UCSD-AML1 (cell line): ENCODE results near the gene CETN3.

ENCODE experiments used
- DNase-seq: peaks from one replicate; lab custom pipeline; 2025; ENCODE audit not compliant: unreplicated experiment; lab: John Stamatoyannopoulos, UW

The CETN3 gene

DNA sequence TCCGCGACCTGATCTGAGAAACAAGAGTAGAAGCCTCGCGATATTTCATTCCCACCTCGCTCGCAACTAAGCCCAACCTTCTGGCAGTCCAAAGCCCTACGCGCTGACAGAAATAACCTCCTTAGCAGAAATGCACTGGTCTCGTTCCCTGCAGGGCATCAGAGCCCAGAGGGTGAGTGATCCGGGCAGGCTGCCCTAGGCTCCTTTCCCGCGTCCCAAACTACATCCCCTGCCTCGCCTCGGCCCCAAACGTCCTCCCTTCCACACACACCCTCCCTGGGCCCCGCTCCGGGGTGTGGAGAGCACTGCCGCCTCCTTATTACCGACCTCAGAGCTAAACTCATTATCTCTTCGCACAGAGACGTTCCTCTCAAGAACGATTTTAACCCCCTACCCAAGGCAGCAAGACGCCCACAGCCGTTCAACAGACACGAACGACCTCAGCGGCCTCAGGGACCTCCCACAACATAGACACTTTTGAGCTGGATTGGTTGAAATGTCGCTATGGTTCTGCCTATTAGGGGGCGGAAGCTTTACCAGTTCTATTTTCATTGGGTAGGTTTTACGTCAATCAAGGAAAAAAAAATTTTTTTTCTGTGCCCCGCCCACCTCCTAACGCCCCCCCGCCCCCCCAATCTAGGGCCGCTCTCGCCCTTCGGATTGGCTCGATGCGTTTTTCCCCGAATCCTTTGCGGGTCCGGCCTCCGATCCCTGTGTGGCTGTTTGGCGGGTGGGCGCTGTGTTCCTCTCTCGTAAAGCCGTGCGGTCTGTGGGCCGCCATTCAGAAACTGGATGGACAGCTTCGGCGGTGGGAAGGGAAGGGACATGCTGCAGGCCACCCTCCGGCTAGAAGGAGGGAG is at the start of gene CETN3:
Gene CETN3 (minus strand): TSS at position 439 of the 860 bp plus-strand sequence. CDS start 95 bp downstream, at position 344.
- DNase-seq = peak; percentile 92

DNA sequence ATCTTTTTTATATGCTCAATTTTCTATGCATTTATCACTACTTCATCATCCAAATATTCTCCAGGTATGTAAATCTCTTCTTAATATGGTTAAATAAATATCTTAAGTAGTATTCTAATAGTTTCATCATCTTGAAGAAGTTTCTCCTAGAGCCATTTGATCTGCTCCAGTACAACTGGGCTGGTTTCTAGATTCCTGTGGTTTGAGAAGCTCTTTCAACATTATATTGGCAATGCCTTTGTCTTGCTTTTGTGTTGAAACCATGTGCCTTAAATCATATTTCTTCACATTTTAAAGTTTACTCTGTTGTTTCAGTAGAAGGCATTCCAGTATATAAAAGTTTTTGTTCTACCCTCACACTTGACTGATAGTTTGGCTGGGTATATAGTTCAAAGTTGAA is 37.4 kb upstream of the CETN3 start:
- no peak for DNase-seq

DNA sequence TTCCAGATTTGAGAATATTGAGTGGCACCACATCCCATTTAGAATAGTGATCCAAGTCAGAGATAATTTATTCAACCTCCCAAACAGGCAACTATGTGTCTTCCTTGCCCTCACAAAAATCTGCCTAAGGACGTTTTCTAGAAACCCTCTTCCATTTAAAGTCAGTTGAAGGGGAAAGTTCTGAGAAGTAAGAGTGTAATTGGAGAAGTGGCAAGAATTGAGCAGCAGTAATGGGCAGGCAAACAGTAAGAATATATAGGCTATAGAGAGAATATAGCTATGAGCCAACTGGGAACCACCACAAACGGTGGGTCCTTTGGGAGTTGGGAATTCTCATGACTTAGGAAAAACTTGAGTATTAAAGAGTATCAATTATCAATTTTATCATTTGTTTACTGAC is 31.1 kb upstream of the CETN3 start:
- no peak for DNase-seq

DNA sequence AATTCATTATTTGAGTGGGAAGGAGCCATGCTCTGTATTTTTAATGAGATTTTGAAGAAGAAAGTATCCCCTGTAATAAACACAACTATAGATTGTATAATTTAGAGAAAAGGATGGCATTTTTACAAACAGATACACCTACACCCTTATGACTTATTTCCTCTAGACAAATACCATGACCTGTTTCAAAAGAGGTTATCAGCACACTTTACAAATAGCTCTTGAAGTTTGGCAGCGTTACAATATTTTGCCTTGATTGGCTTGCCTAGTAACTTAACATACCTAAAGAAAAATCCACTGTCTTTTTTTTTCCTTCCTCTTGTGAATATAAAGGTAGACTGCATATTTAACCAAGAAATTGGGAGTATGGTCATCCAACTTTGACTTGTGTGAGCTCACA is 28.5 kb upstream of the CETN3 start:
- DNase-seq = no peak

DNA sequence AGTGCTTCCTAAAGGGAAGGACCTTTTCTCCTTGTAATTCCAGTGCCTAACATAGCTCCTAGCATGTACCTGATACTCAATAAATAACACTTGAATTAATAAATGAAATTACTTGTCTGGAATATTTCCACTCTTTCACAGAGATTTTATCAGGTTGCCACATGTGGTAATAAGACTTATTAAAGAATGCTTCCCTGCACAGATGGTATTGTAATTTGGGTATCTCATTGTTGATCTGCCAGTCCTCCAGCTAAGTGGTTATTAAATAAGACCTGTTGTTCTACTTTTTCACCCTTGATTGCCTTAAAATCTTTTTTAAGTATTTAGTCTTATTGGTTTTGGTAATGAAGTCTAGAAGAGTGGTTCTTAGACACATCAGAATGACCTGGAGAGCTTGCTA is 28.1 kb upstream of the CETN3 start:
- no peak for DNase-seq

DNA sequence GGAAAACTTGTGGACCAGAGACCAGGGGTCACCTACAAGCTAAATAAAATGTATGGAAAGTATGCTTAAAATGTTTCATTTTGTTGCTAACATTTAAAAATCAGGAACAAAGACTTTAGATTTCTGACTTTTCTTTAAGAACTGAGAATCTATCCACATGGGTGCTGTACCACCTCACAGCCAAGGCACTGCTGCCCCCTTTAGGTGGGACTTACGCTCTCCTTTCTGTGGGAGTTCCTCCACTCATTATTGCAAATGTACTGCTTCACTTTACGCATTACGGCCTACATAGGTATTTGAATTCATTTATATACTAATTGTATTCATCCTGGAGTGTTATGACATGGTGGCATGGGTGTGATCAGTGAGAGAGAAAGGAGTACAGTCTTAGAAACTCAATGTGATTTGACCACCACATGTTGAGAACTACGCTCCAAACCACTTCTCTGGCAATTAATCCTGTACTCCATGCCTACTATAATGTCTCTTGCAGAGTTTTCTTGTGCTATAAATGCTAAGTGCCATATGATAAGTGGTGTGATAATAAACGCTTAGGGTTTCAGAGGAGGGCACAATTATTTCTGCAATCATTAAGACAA is 24.7 kb upstream of the CETN3 start:
- peak; percentile 30 for DNase-seq

DNA sequence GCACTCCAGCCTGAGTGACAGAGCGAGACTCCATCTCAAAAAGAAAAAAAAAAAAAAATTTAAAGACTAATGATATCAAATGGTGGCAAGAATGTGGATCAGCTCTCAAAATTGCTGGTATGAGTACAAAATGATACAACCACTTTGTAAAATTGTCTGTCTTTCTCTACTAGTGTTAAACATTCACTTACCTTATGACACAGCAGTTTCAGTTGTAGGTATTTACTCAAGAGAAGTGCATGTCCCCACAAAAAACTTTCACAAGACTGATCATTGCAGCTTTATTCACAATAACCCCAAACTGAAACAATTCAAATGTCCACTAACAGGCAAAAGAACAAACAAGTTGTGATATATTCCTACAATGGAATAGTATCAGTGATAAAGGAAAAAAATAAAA is 14.7 kb upstream of the CETN3 start:
- DNase-seq = no peak

DNA sequence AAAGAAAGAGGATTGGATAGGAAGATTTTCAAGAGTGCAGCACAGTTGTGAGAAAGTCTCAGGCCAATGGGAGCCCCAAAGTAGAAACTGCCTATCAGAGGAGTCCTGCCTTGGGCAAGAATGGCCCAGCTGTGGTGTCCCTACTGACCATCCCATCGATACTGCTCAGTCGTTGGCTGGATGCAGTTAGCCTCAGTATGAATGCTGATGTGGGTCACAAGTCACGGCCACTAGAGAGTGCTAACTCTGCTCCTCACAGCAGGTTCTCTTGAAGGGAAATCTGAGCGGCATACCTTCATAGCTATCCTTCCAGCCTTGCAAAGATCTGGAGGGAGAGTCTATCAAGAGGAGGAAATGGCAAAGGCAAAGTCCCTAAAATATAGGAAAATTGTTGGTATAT is 11.6 kb upstream of the CETN3 start:
- DNase-seq = peak; percentile 16

DNA sequence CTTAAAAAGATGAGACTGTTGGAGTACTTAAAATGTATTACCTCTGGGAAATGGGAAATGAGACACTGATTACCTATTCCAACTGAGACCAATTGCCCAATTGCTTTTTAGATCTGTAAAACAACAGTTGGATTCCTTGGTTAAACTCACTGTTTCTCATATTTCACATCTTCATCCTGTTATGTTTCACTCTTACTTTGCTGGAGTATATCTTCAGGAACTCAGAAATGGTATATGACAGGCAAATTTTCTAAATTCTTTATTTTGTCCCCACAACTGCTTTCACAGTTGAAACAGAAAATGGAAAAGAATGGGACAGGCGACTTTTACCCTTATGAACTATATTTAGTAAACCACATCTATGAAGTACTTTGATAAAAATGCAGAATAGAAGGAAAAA is 8.7 kb upstream of the CETN3 start:
- DNase-seq = no peak

DNA sequence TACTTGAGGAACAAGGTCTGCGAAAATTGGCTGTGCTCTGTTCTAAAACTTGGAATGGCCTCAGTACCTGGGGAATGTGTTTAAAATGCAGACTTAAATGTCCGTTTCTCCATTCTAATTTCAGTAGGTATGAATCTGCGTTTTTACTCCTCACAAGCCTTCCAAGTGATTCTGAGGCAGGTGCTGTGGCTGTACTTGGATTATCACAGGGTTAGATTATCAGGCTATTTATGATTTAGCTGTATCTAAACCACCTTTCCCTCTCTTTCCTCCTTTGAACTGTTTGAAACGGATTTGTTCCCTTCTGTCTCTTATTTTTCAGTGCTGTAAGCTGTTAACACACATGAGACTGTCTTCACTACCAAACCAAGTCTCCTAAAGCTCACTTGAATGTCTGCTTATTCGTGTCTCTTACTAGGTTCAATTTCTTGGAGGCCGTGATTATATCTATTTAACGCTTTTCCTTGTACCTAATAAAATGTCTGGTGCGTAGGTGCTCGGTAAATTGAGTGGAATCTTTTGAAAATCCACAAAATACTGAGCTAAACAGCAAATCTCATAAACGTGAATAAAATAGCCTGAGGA is 714 bp upstream of the CETN3 start:
- no peak for DNase-seq

DNA sequence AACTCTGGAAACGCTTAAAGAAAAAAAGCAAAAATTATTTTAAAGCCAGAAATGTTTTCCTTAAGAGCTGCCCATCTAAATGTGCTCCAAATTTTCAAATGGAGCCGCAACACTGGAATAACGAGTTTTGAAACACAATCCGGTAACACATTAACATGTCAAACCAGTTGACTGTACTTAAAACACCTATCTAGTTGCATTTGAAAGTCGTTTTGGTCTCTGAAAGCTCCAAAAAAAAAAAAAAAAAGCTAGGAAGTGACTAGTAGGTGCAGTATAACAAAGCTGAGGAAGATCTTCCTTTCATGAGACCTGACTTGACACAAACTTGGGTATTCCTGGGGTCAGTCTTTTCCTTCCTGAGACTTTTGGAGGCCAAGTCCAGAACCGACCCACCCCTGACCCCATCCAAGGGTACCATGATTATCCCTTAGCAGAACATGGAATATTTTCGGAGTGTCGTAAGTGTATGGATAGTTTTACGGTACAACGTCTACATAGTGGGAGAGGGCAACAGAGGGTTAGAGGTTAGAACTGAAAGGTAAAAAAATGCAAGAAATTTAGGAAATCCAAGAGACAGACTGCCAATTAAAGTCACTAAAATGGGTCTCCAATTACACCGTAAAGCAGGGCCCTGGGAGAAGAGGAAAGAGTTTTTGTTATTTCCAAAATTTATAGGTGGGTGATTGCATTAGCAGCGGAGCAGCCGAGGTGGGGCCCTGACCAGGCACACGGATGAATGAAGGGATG is 812 bp downstream of the CETN3 start:
- DNase-seq = peak; percentile 30

DNA sequence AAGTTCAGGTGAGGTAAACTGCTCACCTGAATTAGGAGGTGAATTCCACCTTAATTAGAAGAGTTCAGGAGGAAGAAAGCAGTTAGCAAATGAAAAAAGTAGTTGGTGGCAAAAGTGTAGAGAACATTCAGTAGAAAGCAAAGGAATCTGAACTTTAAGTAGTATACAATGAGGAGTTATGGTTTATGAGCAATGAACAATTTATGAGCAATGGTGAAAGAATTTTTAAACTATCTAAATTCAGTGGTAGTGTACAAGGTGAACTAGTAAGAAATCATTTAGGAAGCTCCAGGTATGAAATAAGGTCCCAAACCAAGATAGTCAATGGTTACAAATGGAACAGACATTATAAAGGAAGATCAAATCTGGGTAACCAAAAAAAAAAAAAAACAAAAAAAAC is 3.1 kb downstream of the CETN3 start:
- DNase-seq = no peak

DNA sequence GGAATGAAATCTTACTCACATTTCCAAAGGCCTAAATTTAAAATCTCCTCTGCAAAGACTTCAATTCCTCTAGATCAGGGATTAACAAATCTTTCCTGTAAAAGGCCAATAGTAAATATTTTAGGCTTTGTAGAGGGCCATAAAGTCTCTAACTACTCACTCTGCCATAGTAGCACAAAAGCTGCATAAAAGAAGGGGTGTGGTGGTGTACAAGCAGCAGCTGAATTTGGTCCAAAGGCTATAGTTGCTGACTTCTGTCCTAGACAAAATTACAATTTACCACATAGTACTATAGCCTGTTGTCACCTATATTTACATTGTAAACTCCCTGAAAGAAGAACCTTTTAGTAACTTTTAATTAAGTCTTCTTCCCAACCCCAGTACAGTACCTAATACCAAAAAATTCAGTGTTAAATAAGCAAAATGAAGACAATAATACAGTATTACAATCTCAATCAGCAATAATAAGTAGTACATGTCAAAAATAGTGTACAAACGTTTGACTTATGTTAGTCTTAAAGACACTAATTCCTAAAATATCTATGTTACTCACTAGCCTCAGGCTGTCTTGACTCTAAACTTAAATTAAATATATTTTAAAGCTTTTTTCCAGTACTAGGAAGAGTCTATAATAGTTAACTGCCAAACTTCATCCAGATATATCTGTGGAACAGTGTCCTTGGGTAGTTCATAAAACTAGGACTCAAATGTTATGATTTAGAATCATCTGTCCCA is 6.9 kb downstream of the CETN3 start:
- no peak for DNase-seq

DNA sequence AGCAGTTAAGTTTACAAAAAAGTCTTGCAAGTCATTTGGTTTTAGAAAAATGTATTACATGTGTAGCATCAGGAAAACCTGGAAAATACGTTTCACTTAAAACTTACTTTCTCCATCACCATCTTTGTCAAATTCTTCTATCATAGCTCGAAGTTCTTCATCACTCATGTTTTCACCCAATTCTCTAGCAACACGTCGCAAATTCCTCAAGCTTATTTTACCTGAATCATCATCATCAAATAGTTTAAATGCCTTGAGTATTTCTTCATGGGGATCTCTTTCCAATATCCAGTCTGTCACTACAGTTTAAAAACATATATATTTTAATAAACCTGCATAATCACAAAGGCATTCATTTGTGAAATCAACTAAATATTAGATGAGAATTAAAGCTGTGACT is 10.3 kb downstream of the CETN3 start:
- DNase-seq = no peak

DNA sequence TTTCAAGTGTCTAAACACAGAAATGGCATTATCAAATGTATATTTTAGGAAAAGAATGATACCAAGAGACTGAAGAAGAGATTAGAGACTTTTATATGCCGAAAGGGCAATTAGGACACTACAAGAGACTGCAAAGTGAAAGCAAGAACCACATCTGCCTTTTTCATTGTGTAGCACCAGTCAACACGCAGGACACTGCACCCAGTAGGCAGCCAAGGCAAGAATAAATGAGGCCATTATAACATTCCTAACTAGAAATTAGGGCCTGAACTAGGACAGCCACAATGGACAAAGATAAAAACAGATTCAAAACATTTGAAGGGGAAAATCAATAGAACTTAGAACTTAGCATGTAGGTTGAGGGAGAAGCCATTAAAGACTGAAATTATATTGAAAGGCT is 10.8 kb downstream of the CETN3 start:
- DNase-seq = no peak

DNA sequence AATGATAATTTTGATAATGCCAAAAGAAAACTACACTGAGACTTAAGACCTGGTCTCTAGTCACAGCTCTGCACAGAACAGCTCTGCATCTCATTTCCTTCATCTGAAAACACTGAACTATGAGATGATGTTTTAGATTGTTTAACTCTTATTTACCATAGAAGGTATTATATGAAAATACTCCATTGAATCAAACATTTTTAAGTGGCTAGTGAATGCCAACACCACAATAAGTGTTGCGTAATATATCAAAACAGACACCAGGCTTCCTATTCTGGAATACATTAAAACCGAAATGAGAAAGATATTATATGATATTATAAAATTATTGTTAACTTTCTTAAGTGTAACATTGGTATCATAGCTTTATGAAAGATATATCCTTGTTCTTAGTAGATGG is 14.6 kb downstream of the CETN3 start:
- no peak for DNase-seq

DNA sequence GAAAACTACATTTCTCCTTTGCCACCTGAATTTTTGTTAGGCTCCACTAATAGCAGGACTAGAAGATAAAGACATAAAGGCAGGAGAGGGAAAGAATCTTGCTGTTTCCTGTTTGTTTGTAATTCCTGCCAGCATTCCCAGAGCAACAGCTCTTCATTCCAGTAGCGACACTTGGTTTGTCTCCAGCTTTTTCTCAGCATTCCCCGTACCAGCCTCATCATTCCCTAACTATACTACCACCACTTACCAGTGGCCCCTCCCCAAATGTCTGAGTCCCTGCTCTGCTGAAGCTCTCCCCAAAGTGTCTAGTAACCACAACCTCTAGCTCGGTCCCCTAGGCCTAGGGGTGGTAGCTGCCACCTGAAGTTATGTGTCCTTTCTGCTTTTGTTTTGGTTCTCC is 18.6 kb downstream of the CETN3 start:
- DNase-seq = no peak

DNA sequence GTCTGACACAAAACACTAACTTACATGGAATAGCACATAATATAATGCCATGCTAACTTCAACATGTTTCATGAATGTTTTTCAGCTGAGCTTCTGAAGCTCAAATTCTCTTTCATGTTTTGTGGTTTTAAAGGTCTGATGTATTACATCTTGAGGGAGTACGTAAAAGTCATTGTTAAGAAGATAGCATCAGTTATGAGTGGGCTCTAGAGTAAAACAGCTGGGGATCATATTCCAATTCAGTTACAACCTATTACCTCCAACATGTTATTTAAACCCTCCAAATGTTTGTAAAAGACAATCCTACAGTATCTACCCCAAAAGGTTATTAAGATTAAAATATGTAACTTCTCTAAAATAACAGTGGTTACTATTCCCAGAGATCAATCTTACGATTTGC is 19.2 kb downstream of the CETN3 start:
- DNase-seq = no peak

DNA sequence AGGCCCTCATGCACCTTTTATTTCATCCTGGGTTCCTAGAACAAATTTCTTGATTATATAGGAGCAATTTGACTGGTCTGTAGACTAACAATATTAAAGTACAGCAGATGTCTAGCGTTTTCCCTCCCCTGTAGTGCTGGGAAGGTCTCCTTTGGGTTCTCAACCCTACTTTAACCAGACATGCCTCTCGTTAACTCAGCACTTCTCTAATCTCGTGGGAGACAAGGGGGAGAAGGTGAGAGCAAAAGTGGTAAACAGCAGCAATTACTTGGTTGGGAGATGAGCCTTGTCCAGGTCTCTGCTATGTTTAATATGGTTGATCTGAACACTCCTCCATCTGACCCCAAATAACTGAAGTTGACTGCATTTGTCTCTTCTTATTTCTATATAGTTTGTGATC is 22.0 kb downstream of the CETN3 start:
- no peak for DNase-seq

DNA sequence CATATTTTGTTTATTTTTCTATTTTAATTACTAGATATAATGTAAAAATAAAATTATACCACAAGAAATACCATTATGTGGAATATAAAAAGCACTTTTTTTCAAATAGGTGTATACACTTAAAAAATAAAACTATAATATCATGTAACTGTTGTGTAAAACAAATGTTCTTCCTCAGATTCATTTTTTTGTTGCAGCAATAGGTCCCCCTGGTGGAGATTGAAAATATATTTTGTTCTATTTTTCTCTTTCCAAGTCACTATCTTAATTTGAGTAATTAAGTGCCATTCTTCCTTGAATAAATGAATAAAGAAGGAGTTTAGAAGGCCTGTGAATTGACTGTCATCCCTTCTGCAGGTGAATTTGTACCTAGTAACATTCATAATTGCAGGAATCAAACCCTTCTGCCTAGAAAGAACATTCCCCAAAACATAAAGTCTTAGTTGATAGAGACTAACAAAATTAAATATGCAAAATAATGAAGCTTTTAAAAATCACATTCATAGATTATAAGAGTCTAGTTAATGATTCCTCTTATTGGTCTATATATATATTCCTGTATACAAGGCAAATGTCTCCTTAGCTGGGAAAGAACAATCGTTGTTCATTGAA is 23.4 kb downstream of the CETN3 start:
- no peak for DNase-seq

DNA sequence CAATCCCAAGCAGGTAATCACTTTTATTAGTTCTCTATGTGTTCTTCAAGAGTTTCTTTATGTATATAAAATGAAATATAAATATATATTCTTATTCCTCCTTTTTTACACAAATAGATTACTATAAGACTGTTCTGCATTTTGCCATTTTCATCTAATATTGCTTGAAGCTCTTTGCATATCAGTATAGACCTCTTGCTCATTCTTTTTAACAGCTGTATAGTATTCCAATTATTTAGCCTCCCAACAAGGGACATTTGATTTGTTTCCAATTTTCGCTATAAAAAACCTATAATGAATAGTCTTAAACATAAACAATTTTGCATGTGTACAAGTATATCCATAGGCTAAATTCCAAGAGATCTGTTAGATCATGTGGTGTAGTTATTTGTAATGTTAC is 25.2 kb downstream of the CETN3 start:
- no peak for DNase-seq
